Mammary epithelial cell (primary cell): Measurements from ENCODE around the gene SP1.

ENCODE experiments used
- CTCF ChIP-seq, 2 donors: IDR thresholded peaks in 1 of 2; conservative IDR thresholded peaks in 1 of 2; 2 replicates each; pipeline ENCODE4 v1.5.1; 2011 to 2012; ENCODE audit warnings: inconsistent platforms in 2 of 2, low read length in 2 of 2, mild to moderate bottlenecking in 2 of 2, control low read depth in 1 of 2, low read depth in 1 of 2; ENCODE audit not compliant: insufficient read depth in 1 of 2; ENCODE audit errors: extremely low read depth in 1 of 2
- EZH2 ChIP-seq: IDR thresholded peaks from 2 replicates; pipeline ENCODE4 v1.6.1; 2012; ENCODE audit warnings: low read length, inconsistent platforms, borderline replicate concordance

- TF ChIP-seq CTCF (conservative IDR thresholded peaks at IDR 0.05 in 1 of 2, IDR thresholded peaks at IDR 0.05 in 1 of 2; ENCODE audit: extremely low read depth in 1 of 2, insufficient read depth in 1 of 2, low read depth in 1 of 2, low read length in 2 of 2): no peak
- TF ChIP-seq EZH2: no peak
Observed at GRCh38 chr12:53463802-53464560, 84.0 kb downstream of the SP1 start.
